A549 (cell line): ENCODE results near the gene ADCY3. TPM values are rescaled to one million over a fixed set of nuclear protein-coding genes. Genes with fewer than 3 reads are reported as not detected.
A peak's percentile ranks its signal among the peaks of the same experiment; 100 is the strongest.

ENCODE experiments used
- ATAC-seq, 2 experiments: fragments of 200-7000 bp in 1 of 2; fragments of >200 bp in 1 of 2; cut with Nextera tagmentation in 1 of 2; cut with Tn5 transposase in 1 of 2; 3 replicates each; pipeline versions ENCODE4 v1.8.0 to v1.9.1; 2018 to 2020; ENCODE audit warnings: mild to moderate bottlenecking in 1 of 2, moderate library complexity in 1 of 2
- CTCF ChIA-PET: fragments of 300-600 bp; sonication (Branson Sonifier 250); formaldehyde crosslinking; extraction: SDS; loops from one replicate; lab custom pipeline; 2021; ENCODE audit warnings: antibody characterized with exemption, inconsistent platforms; lab: Yijun Ruan, JAX
- POLR2A ChIA-PET: fragments of 350-600 bp; formaldehyde crosslinking; extraction: SDS; loops from one replicate; lab custom pipeline; 2021; ENCODE audit warnings: antibody characterized with exemption, inconsistent platforms; lab: Yijun Ruan, JAX
- DNase-seq, 2 experiments: peaks; one replicate each; pipeline versions ENCODE4 v3.0.0 to v3.0.0-alpha.2; 2011 to 2016; ENCODE audit warnings: low read depth in 1 of 2, low spot score in 1 of 2
- FAIRE-seq: peaks from 2 replicates; lab custom pipeline; 2011; peaks lifted over from hg19 to GRCh38; lab: Jason Lieb, UNC
- H3K27ac ChIP-seq, 2 experiments: fragments of >200 bp; sonication (Bioruptor Twin); formaldehyde crosslinking; 3 replicates each; pipeline ENCODE4 v1.5.1; 2016 to 2017
- H3K4me1 ChIP-seq: fragments of >200 bp; sonication (Bioruptor Twin); formaldehyde crosslinking; 3 replicates; pipeline ENCODE4 v1.6.1; 2016
- H3K4me2 ChIP-seq: fragments of >200 bp; sonication (Bioruptor Twin); formaldehyde crosslinking; 3 replicates; pipeline ENCODE4 v1.6.1; 2016
- H3K4me3 ChIP-seq: fragments of >200 bp; sonication (Bioruptor Twin); formaldehyde crosslinking; 3 replicates; pipeline ENCODE4 v1.5.1; 2016
- H3K9me3 ChIP-seq: fragments of >200 bp; sonication (Bioruptor Twin); formaldehyde crosslinking; 3 replicates; pipeline ENCODE4 v1.6.1; 2016
- BHLHE40 ChIP-seq: IDR thresholded peaks from 2 replicates; pipeline ENCODE4 v1.6.1; 2012; ENCODE audit warnings: low read depth, low read length, inconsistent platforms
- CBX2 ChIP-seq: fragments of 200-600 bp; sonication (generic); IDR thresholded peaks from 2 replicates; pipeline ENCODE4 v1.6.1; 2016; ENCODE audit warnings: low read depth, mild to moderate bottlenecking, borderline replicate concordance
- CBX8 ChIP-seq: fragments of 200-600 bp; sonication (generic); IDR thresholded peaks from 2 replicates; pipeline ENCODE4 v1.6.1; 2016
- CEBPB ChIP-seq, 2 experiments: fragments of >200 bp in 1 of 2; sonication (Bioruptor Twin) in 1 of 2; formaldehyde crosslinking in 1 of 2; IDR thresholded peaks; 2 replicates each; pipeline ENCODE4 v1.6.1; 2012 to 2016
- CHD4 ChIP-seq: fragments of 200-600 bp; sonication (generic); IDR thresholded peaks from 2 replicates; pipeline ENCODE4 v1.6.1; 2016; ENCODE audit warnings: antibody characterized with exemption, mild to moderate bottlenecking, borderline replicate concordance
- CTCF ChIP-seq: fragments of >200 bp; sonication (Bioruptor Twin); formaldehyde crosslinking; IDR thresholded peaks from 3 replicates; pipeline ENCODE4 v1.5.1; 2016
- EHF ChIP-seq: fragments of 250-450 bp; sonication (Bioruptor Pico); IDR thresholded peaks from 2 replicates; pipeline ENCODE4 v1.5.0; 2020; ENCODE audit warnings: mild to moderate bottlenecking
- EHMT2 ChIP-seq: fragments of 200-600 bp; sonication (generic); IDR thresholded peaks from 2 replicates; pipeline ENCODE4 v1.6.1; 2016; ENCODE audit warnings: antibody characterized with exemption, low read depth, mild to moderate bottlenecking, moderate library complexity
- ELK1 ChIP-seq: fragments of 150-350 bp; IDR thresholded peaks from 2 replicates; pipeline ENCODE4 v1.6.1; 2014; ENCODE audit warnings: low read depth, mild to moderate bottlenecking, low read length
- ESRRA ChIP-seq: fragments of 150-350 bp; IDR thresholded peaks from 2 replicates; pipeline ENCODE4 v1.6.1; 2014; ENCODE audit warnings: mild to moderate bottlenecking, low read length, borderline replicate concordance
- GATA3 ChIP-seq: IDR thresholded peaks from 2 replicates; pipeline ENCODE4 v1.6.1; 2012; ENCODE audit warnings: borderline replicate concordance
- HDAC2 ChIP-seq: fragments of 200-600 bp; sonication (generic); IDR thresholded peaks from 2 replicates; pipeline ENCODE4 v1.6.1; 2016
- HES2 ChIP-seq: fragments of >200 bp; sonication (Bioruptor Twin); formaldehyde crosslinking; IDR thresholded peaks from 2 replicates; pipeline ENCODE4 v1.6.1; 2016
- HEYL ChIP-seq: fragments of 250-450 bp; sonication (Bioruptor Pico); IDR thresholded peaks from 2 replicates; pipeline ENCODE4 v1.8.0; 2021; ENCODE audit warnings: mild to moderate bottlenecking, moderate library complexity
- HOXA7 ChIP-seq: fragments of 250-450 bp; sonication (Bioruptor Pico); IDR thresholded peaks from 2 replicates; pipeline ENCODE4 v1.5.0; 2020; ENCODE audit warnings: mild to moderate bottlenecking, moderate library complexity
- HOXB5 ChIP-seq: fragments of 250-450 bp; sonication (Bioruptor Pico); IDR thresholded peaks from 2 replicates; pipeline ENCODE4 v1.5.0; 2020; ENCODE audit warnings: mild to moderate bottlenecking, moderate library complexity
- MYC ChIP-seq: IDR thresholded peaks from 2 replicates; pipeline ENCODE4 v1.6.1; 2012; ENCODE audit warnings: mild to moderate bottlenecking, inconsistent platforms, low read length, improper control_type of control experiment, borderline replicate concordance
- NFE2L2 ChIP-seq: fragments of 150-350 bp; conservative IDR thresholded peaks from 2 replicates; pipeline ENCODE4 v1.6.1; 2014; ENCODE audit warnings: low read length
- NPAS2 ChIP-seq: fragments of 250-450 bp; sonication (Bioruptor Pico); IDR thresholded peaks from 2 replicates; pipeline ENCODE4 v1.8.0; 2022; ENCODE audit warnings: mild to moderate bottlenecking, moderate library complexity, borderline replicate concordance
- NR3C1 ChIP-seq: fragments of >200 bp; sonication (Bioruptor Twin); formaldehyde crosslinking; IDR thresholded peaks from 3 replicates; pipeline ENCODE4 v1.6.1; 2017
- POLR2AphosphoS2 ChIP-seq: conservative IDR thresholded peaks from 2 replicates; pipeline ENCODE4 v1.6.1; 2012; ENCODE audit warnings: low read length, improper control_type of control experiment, inconsistent platforms
- RCOR1 ChIP-seq: fragments of 150-350 bp; IDR thresholded peaks from 2 replicates; pipeline ENCODE4 v1.6.1; 2014; ENCODE audit warnings: antibody characterized with exemption, low read length, low read depth
- SMC3 ChIP-seq: fragments of >200 bp; sonication (Bioruptor Twin); formaldehyde crosslinking; IDR thresholded peaks from 3 replicates; pipeline ENCODE4 v1.6.1; 2018; ENCODE audit warnings: inconsistent platforms
- SREBF2 ChIP-seq: fragments of 450-650 bp; IDR thresholded peaks from 2 replicates; pipeline ENCODE4 v1.6.1; 2014; ENCODE audit warnings: mild to moderate bottlenecking, moderate library complexity
- TP53 ChIP-seq: fragments of 250-450 bp; sonication (Bioruptor Pico); IDR thresholded peaks from 2 replicates; pipeline ENCODE4 v1.5.0; 2021; ENCODE audit warnings: mild to moderate bottlenecking, moderate library complexity
- ZC3H11A ChIP-seq: fragments of 450-650 bp; IDR thresholded peaks from 2 replicates; pipeline ENCODE4 v1.6.1; 2014; ENCODE audit warnings: antibody characterized with exemption, mild to moderate bottlenecking
- ZNF302 ChIP-seq: fragments of 250-450 bp; sonication (Bioruptor Pico); IDR thresholded peaks from 2 replicates; pipeline ENCODE4 v1.9.0; 2021; ENCODE audit warnings: inconsistent platforms, mild to moderate bottlenecking, moderate library complexity
- ZSCAN20 ChIP-seq: fragments of 250-450 bp; sonication (Bioruptor Pico); IDR thresholded peaks from 2 replicates; pipeline ENCODE4 v1.8.0; 2022; ENCODE audit warnings: mild to moderate bottlenecking, moderate library complexity
- WGBS: methylation state at CpG from one replicate; pipeline ENCODE4 v1.1.6; 2017; ENCODE audit errors: missing lambda C conversion rate; 5-methylcytosine and 5-hydroxymethylcytosine counted together
- polyA plus RNA-seq, 4 experiments: library from polyadenylated mRNA; depleted of rRNA in 3 of 4; stranded (reverse); fragments of >200 nt; fragmentation: RNase III in 1 of 4; extraction: RNeasy Plus Mini Kit Qiagen cat#74134 plus additional on column Dnase treatment in 1 of 4; gene quantifications; 2 replicates in 3 of 4; 3 replicates in 1 of 4; pipeline ENCODE4 v1.2.3, GENCODE V29; 2011 to 2017

ADCY3 gene
- polyA plus RNA-seq, 2 of the 4 experiments (the other 2 are of a cell fraction), result 37.4 to 65.4 TPM

- H3K4me2 ChIP-seq, result no peak overlapping the region
- ChIA-PET CTCF (no interaction called here), POLR2A (no interaction called here)
- no peak for ATAC-seq
- H3K4me3 ChIP-seq, result no peak overlapping the region
- 57% methylated on average over 5 of the region's 5 CpGs for WGBS
- H3K9me3 ChIP-seq, result no peaks in the 10 kb centered on the region
- FAIRE-seq, result no peak
- DNase-seq, result no peak
- H3K27ac ChIP-seq, result no peak overlapping the region
- TF ChIP-seq ESRRA (no peak), CBX2 (no peak), ZC3H11A (no peak), HDAC2 (no peak), HOXB5 (CRISPR knock-in tag) (no peak), ZSCAN20 (CRISPR knock-in tag) (no peak), BHLHE40 (no peak), GATA3 (no peak), CTCF (no peak), NFE2L2 (no peak), SMC3 (no peak), NR3C1 (no peak), HOXA7 (CRISPR knock-in tag) (no peak), NPAS2 (CRISPR knock-in tag) (no peak), TP53 (no peak), SREBF2 (no peak), EHF (CRISPR knock-in tag) (no peak), CBX8 (no peak), HES2 (no peak), POLR2AphosphoS2 (no peak)
- TF ChIP-seq, all 56 proteins: peak for 0
- H3K4me1 ChIP-seq, result no peaks in the 10 kb centered on the region
Measured at GRCh38 chr2:24932715-24933114, 12.7 kb upstream of the ADCY3 start.

- Histone ChIP-seq H3K4me2 (no peak overlapping the region), H3K4me1 (no peaks in the 10 kb centered on the region), H3K9me3 (no peaks in the 10 kb centered on the region), H3K27ac (no peak overlapping the region), H3K4me3 (no peak overlapping the region)
- WGBS, result 75% methylated on average over 6 of the region's 6 CpGs
- DNase-seq, result no peak
- CTCF ChIA-PET, result interaction anchor here (0.6 to 1.3 kb wide), 3 partner anchors 76 to 521 kb away, joined by 3 to 5 read pairs (median 3); no protein-coding TSS in a partner anchor
- POLR2A ChIA-PET, result no interaction called here
- no peak for TF ChIP-seq TP53
- no peak for TF ChIP-seq MYC
- FAIRE-seq, result no peak
- ATAC-seq, result peak; percentile 8 to 28; a peak in 2 of 6 replicates
Measured at GRCh38 chr2:24930768-24931167, 10.7 kb upstream of the ADCY3 start.

- DNase-seq (no peak), FAIRE-seq (no peak), ATAC-seq (peak in 1 of 2 experiments; percentile 38; a peak in 2 of 6 replicates)
- CTCF ChIA-PET, result interaction anchor here (1.7 kb wide), 2 partner anchors 11 to 16 kb away, joined by 3 to 5 read pairs; no protein-coding TSS in a partner anchor
- Histone ChIP-seq H3K4me2 (no peak overlapping the region), H3K9me3 (no peaks in the 10 kb centered on the region), H3K4me3 (no peak overlapping the region), H3K4me1 (no peaks in the 10 kb centered on the region), H3K27ac (no peak overlapping the region)
- 89% methylated on average over 3 of the region's 3 CpGs for WGBS
- TF ChIP-seq CBX2, result no peak
- no peak for TF ChIP-seq CHD4
- TF ChIP-seq ELK1, result no peak
- no peak for TF ChIP-seq SREBF2
- TF ChIP-seq MYC, result no peak
- TF ChIP-seq NFE2L2, result no peak
- no peak for TF ChIP-seq ZC3H11A
- no peak for TF ChIP-seq EHMT2
- no peak for TF ChIP-seq ZNF302 (CRISPR knock-in tag)
- no peak for TF ChIP-seq CEBPB (IDR thresholded peaks at IDR 0.05)
- no peak for TF ChIP-seq HEYL (CRISPR knock-in tag)
- TF ChIP-seq RCOR1, result no peak
- no peak for TF ChIP-seq CTCF
- POLR2A ChIA-PET, result no interaction called here
Measured at GRCh38 chr2:24929230-24929629, 9.2 kb upstream of the ADCY3 start.
